G401.6 (cell line): ENCODE data around the gene KLHL12.

Experiments
- FAIRE-seq: peaks from 2 replicates; lab custom pipeline; 2012; peaks lifted over from hg19 to GRCh38; lab: Jason Lieb, UNC

Gene KLHL12

DNA sequence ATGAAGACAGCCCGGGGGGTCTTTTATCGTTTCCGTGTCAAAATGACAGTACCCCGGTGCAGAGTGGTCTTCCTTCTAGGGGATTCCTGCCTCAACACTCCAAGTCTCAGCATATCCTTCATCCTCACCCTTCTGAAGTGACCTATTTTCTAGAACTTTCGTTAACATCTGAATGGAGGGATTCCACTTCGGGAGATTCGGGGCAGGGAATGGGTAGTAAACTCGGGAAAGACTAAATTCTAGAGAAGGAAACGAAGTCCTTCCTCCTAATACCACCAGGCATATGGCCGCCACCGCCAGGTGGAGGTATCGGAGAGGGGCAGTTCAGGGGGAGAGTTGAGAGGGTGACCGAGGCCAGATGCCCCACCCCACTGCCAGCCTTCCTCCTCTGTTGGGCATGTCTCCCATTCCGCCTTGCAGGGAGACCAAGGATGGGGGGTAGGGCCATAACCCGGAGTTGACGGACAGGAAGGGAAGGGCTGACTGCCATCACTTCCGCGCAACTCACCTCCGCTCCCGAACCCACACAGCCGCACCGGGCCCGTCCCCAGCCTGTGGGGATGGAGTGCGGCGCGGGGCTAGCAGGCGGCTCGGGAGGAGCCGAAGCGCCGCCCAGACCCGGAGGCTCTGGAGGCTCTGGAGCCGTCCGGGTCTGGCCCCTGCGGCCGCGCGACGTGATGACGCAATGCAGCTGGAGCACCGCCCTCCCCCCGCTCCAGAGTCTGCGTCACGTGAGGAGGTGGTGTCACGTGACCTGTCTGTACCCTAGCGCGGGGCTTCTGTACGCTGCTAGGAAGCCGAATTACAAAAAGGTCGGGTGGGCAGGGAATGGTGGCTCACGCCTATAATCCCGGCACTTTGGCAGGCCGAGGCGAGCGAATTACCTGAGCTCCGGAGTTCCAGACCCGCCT lies at the start of gene KLHL12:
Gene KLHL12, minus strand, starts transcription at position 654 of the 911 bp plus-strand sequence. CDS start 2,072 bp downstream, outside the sequence.
- FAIRE-seq = peak; percentile 94

DNA sequence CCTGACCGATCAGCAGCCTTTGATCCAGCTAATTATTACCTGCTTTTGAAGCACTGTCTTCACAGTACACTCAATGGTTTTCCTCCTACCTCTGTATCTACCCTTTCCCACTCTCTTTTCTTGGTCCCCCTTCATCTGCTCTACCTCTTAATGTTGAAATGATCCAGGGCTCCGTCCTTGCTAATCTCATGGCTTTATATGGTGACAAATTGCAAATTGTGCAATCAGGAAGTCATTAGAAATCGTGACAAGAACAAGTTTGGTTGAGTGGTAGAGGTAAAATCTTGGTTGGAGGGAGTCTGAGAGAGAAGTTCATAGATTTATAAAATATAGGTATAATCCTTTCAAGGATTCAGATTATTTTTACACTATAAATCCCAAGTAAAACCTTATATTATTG lies 49.6 kb upstream of the KLHL12 start:
- FAIRE-seq = no peak

DNA sequence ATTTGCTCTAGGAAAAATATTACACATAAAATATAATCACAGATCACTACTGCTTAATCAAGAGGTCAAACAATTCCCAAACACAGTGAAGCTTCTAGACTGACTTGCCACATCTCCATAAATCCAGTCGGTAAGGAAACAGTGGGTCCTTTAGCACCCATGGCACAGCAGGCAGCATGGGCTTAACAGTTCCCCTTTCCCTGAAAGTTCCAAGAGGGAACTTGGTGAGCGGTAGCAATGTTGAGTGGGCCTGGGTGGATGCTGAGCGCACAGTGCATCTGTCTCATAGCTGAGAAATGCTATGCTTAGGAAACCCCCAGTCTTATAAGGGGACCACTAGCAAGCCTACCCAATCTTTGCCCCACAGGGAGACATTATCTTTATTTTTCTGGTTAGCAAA lies 47.8 kb upstream of the KLHL12 start:
- no peak for FAIRE-seq

GRCh38 chr1:202972046-202972445 lies 45.0 kb upstream of the KLHL12 start:
- no peak for FAIRE-seq

DNA sequence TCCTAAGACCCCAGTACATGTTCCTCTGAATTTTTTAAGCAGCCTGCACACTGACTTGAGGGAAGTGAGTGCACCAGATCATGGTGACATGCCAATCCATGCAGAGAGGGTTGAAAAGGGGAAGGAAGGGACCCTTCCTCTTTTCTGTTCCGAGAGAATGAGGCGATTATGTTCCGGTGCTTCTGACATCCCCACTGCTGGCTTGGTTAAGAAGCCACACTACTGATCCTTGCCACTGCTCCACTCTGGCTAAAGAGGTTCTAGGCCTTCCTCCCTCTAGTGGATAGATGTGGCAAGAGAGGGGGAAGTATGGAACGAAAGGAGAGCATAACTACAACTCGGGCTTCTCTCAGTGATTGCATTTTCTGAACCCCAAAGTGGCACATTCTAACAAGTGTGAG lies 41.9 kb upstream of the KLHL12 start:
- FAIRE-seq = no peak

DNA sequence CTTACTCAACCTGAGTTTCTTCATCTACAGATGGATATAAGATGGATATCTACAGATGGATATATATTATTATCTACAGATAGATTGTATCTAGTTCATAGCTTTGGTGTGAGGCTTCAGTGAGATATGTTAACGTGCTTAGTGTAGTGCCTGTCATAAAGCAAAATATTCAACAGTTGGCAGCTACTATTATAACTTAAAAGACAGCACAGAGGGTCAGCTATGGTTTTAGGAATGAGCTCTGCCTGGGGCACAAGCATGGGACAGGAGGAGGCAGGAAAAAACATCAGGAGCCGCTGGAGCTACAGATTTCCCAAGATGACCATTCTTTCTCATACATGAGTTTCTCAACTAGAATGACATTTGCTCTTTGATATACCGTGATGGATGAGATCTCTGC lies 41.3 kb upstream of the KLHL12 start:
- no peak for FAIRE-seq

DNA sequence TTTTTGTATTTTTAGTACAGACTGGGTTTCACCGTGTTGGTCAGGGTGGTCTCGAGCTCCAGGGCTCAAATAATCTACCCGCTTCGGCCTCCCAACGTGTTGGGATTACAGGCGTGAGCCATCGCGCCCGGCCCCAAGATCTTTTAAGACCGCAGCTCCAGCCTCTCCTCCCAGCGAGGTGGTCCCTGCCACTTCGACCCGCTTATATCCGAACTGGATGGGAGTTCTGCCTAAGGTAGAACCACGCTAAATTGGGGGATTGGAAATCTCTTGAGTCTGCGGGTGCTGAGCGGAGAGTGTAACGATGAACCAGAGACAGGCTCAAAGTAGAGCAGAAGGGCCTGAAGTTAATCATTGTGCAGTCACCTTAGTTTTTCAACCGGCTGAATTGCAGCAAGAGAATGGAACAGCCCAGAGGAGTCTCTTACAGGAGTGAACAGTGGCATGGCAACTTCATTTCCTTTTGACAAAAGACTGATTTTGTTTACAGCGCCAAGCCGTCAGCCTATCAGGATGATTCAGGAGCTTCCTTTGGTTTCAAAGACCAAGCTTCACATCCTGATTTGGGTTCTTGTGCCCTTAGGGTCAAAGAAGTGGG lies 40.7 kb upstream of the KLHL12 start:
- FAIRE-seq = no peak

GRCh38 chr1:202966006-202966898 lies 39.2 kb upstream of the KLHL12 start:
- no peak for FAIRE-seq

GRCh38 chr1:202965422-202965821 lies 38.4 kb upstream of the KLHL12 start:
- no peak for FAIRE-seq

GRCh38 chr1:202964791-202965410 lies 37.9 kb upstream of the KLHL12 start:
- FAIRE-seq = no peak

DNA sequence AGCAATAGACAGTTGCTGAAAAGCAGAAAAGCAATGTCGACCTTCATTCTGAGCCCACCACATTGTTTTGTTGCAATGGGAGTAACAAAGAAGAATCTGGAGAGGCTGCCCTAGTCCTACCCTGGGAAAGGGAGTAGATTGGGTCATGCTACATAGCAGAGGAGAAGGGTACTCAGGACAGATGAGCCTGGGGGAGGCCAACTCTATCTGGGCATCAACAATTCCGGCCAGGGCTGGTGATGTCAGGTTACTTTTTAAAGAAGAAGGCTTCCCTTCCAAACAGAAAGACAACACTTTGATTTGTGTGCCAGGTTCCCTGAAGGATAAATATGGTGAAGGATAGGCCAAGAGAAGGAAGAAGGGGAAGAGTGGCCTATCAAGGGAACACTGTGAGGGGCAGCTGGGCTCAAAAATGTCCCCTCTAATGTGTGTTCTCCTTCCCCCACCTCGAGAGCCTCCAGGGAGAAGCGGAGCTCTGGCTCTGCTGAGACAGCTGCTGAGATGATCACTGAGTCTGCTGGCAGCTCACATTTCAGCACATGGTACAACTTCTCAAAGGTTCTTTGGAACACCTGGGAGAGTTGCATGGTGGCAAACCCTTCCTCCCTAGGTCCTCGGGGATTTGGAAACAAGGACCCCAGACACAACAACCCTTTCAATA lies 34.3 kb upstream of the KLHL12 start:
- no peak for FAIRE-seq

- no peak for FAIRE-seq
Measured at GRCh38 chr1:202959276-202959620, 32.2 kb upstream of the KLHL12 start.

DNA sequence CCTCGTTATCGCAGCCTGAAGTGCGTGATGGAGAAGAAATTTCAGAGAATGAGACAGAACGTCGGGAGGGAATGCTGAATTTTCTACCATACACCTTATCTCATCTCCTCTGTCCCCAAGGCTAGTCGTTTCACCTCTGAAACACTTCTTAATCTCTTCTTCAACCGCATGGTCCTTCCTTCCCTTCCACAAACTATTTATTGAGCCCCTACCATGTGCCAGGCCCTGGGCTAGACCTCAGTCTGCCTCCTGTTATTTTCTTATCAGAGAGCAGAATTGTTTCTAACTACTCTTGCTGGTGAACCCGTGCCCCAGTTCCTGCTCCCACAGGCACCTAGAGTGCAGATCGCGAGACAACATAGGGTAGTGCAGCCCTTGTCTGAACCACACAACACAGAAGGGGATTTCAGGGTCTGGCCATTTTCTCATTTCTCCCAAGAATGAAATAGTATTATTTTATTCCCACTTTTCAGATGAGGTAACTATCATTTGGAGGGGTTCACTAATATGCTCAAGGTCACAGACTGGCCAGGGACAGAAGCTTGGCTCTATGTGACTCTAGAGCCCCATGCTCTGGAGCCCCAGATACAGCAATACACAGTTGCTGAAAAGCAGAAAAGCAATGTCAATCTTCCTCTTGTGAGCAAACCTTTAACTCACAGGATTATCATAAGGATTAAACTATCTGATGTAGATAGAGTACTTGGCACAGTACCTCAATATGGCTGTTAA lies 31.7 kb upstream of the KLHL12 start:
- FAIRE-seq = no peak

- no peak for FAIRE-seq
Measured at GRCh38 chr1:202957733-202958543, 30.9 kb upstream of the KLHL12 start, which contains the start of gene ADIPOR1. Gene ADIPOR1, minus strand, starts transcription at chr1:202958312. Its CDS starts 7,242 bp downstream, at chr1:202951070.

GRCh38 chr1:202956969-202957368 lies 29.9 kb upstream of the KLHL12 start:
- FAIRE-seq = no peak

GRCh38 chr1:202954057-202954745 lies 27.2 kb upstream of the KLHL12 start:
- no peak for FAIRE-seq

GRCh38 chr1:202953392-202953791 lies 26.4 kb upstream of the KLHL12 start:
- no peak for FAIRE-seq

DNA sequence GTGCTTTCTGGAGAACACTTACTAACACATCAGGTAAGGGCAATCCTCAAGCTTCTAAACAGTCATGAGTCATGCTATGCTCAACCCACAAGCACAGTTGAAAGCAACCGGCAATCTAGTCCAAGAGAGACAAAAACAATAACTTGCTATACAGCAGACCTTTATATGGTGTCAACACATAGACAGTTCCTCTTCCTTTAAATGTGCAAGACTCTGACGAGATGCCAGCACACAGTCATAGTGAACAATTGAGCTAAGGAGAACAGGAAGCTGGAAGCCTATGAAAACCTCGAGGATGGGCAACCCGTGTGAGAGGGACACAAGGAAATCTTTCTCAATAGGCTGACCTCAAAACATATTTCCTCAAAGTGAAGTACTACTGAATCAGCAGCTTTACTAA lies 25.8 kb upstream of the KLHL12 start:
- FAIRE-seq = no peak

DNA sequence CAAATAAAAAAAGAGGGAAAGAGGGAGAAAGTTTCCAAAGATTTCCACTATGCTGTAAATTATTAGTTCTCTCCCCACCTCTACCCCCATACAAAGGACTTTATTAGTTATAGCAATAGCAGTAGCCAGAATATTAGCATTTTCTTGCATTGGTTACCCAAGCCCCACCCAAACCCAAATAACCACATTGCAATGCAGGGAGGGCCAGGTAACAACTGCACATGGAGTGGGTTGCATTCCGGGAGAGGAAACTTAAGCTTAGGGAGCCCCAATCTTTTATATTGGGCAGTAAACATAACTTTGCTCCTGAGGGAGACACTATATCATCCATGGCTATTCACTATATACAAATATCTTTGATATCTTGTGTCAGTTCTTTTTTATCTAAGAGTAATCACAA lies 25.1 kb upstream of the KLHL12 start:
- FAIRE-seq = no peak

DNA sequence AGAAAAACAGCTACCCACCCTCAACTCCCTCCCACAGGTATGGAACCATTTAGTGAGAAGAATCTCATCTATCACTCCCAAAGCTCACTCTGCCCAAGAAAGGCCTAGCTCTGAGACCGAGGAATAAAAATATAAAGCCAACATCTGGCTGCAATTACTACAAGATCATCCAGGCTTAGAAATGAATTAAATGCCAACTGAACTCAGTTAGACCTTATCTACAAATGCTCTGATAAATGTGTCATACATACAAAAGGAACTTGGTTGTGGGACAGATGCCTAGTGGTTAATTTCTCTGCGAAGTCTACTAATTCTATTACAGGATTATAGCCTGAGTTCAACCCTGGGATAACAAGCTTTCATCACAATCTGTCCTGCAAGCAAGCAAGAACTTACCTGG lies 24.4 kb upstream of the KLHL12 start:
- FAIRE-seq = no peak
